Activated CD4-positive, CD25-positive, alpha-beta regulatory T cell treated with anti-CD3 and anti-CD28 coated beads, Interleukin-2, amount 50 U/mL, for 24 hours (primary cell): ENCODE results near the gene UBL7.
"Not testable (repeated sequence)": the region's sequence is repeated elsewhere in the genome, so short reads cannot be mapped to it uniquely, and the experiment has no call there.

ENCODE experiments used
- ATAC-seq, 2 donors: fragments of 150-1000 bp; cut with Tn5 transposase; one replicate each; pipeline ENCODE4 v1.10.0; 2021; ENCODE audit warnings: mild to moderate bottlenecking in 1 of 2, moderate library complexity in 1 of 2

UBL7 gene

DNA sequence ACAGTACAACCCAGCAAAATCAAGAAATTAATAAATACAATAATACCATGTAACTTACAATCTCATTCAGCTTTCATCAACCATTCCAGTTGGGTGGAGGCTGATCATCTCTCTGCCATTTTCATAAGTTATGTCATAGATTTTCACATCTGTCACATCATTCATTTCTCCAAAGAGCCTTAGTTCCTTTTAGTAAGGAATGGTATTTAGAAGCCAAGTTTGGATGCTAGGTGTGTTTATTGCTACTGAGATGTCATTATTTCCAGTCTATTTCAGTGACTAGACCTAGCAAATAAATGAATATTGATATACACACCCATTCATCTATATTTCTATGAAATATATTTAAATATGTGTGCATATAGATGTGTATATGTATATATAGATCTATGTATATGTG, 2.7 kb upstream of the UBL7 start:
- ATAC-seq: no peak

DNA sequence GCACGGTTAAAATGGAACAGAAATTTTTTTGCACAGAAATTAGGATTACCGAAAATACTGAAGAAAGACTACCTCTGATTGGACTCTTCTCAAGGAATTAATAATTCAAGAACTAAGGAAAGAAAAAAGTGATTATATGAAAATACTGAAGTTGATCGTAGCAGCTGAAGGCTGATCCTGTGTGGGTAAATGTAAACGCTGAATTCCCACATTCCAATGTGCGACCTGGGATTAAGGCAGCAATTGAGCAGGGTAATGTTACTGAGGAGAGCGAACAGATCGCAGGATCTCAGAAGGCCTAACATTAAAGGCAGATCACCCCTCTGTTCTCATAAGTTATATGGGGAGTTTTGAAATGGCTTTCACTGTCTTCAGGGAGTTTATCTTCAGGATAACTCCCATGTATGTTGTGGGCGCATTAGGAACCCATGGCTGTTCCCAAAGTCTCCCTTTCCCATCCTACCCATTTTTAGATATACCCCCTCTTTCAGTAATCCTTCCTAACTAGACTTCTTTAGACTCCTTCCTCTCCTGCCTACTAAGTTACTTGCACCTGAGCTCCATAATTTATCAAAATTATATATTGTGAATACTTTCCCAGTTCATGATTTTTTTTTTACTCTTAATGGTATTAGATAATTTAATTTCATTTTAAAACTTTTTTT, 1.0 kb upstream of the UBL7 start:
- no peak for ATAC-seq

DNA sequence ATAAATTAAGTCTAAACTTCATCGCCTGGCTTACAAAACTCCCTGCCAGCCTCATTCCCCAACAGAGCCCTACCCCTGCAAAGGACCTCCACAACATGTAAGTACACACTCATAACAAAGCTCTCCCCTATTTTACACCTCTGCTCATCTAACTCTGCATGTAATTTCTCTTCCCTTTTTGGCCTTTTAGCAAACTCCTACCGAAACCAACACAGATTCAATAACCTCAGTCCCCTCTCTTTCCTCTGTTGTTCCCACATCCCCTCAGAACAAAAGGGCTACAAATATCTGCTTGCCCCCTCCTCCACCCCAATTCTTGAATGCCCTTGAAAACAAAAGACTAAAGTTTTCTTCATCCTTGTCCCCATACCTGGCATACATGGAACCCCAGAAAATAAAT, 662 bp downstream of the UBL7 start:
- no peak for ATAC-seq

DNA sequence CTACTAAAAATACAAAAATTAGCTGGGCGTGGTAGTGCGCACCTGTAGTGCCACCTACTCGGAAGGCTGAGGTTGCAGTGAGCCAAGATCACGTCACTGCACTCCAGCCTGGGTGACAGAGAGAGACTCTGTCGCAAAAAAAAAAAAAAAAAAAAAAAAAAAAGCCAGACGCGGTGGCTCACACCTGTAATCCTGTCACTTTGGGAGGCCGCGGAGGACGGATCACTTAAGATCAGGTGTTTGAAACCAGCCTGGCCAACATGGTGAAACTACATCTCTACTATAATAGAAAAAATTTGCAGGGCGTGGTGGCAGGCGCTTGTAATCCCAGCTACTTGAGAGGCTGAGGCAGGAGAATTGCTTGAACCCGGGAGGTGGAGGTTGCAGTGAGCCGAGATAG, 1.2 kb downstream of the UBL7 start:
- ATAC-seq: not testable (repeated sequence)

DNA sequence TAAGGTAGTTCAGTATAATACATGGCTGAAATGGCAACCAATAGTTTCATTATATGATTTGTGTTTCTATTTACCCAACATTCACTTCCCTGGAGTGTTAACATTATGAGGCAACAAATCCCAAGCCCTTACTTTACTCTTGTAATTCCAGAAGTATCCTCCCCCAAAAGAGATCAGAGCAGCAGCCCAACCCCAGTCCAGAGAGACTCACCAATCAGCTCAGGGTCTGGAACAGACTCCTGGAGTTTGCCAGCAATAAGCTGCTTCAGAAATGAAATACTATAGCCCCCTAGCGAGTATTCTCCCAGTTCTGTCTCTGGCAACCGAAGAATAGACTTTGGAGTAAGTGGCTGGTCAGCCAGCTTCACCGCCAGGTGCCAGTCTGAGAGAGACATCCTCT, 2.5 kb downstream of the UBL7 start:
- no peak for ATAC-seq

DNA sequence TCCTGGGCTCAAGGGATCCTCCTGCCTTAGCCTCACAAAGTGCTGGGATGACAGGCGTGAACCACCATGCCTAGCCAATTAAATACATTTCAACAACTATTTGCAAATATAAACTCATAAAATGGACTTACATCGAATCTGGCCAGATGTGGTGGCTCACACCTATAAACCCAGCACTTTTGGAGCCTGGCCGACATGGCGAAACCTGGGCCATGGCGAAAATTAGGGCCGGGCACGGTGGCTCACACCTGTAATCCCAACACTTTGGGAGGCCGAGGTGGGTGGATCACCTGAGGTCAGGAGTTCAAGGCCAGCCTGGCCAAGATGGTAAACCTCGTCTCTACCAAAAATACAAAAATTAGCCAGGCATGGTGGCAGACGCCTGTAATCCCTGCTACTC, 3.9 kb downstream of the UBL7 start:
- ATAC-seq: not testable (repeated sequence)

DNA sequence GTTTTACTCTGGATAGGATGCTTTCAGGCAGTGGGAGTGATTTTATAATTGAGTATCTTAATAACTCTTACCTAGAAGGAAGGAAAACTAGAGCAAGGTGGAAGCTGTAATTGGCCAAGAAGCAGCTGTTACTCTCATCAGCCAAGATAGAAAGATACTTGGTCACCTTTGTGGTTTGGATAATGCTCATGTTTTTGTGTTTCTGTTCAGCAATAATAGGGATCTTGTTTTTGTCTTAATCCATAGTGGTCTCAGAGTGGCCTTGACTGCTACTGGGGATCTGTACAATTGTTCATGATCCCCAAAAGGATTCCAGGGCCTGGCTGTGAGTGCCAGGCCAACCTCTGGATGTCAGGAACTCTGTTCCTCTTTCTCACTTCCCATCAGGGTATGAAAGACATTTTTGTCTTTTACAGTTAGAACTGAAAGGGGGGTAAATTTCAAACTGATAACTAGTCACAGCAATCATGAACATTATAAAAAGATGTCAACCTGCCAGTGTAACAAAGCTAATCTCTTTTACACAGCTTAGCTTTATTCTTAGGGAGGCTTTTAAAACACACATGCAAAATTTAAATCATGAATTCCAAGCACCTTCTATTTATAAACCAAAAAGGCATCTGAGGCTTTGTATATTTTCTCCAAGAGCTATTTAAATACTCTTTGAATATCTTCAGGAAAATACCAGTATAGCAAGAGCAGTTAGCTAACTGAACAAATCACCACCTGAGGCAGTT, 6.0 kb downstream of the UBL7 start:
- no peak for ATAC-seq

DNA sequence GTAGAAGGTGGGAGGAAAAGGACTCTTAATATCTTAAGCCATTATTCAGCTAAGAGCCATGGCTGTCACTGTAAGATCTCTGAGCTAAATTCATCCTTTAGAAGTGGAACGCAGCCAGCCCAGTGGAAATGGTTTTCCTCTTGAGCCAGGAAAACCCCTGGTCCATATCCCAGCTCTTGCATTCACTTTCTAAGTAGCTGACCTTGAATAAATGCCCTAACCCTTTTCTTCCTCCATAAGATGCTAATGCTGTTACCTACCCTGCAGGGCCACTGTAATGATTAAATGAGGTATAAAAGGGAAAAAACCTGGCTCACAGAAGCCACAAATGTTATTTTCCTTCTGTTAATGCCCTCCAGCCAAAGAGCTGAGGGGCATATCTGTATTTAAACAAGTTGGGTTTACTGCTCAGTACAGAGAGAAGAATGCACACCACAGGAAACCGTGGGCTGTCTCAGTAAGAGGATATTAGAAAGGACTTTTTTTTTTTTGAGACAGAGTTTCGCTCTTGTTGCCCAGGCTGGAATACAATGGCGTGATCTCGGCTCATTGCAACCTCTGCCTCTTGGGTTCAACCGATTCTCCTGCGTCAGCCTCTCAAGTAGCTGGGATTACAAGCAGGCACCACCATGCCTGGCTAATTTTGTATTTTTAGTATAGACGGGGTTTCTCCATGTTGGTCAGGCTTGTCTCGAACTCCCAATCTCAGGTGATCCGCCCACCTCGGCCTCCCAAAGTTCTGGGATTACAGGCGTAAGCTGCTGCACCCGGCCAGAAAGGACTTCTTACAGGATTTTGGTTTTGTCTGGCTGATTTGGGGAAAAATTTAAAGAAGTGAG, 6.8 kb downstream of the UBL7 start:
- peak in 1 of 2 donors; percentile 48 for ATAC-seq

DNA sequence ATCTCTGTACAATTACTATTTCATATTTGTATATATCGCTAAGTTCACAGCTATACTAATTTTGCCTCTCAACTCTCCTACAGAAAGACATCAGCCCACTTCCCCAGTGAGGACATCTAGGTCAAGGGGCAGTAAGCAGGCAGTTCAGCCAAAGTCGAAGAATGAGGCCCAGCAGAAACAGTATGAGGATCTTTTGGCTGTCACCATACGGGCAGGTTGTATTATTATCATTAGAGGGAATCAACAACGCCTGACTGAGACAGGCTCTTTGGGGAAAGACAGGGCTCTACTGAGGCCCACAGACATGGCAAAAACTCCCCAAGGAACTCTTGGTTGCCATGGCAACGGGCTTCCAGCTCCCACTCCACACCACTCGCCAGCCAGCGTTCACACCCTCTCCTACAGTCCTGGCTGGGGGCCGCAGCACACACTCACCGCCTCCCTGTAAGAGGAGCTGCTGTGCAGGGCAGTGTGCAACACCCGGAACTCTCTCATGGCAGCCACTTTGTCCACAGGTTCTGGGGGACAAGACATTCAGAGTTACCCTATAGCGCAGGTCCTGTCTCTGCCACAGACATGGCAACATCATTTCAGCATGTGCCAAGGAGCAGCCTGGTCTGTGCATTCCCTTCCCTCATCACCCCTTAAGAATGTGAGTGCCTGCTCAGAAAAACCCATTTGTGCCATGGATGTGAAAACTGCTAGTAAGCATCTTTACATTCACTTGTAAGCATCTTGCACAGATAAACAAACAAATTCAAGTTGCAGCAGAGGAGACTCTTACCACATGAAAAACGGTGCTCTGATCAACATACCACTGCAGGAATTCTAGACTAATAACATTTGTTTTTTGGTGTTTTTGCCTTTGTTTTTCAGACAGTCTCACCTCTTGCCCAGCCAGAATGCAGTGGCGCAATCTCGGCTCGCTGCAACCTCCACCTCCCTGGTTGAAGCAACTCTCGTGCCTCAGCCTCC, 8.8 kb downstream of the UBL7 start:
- no peak for ATAC-seq

DNA sequence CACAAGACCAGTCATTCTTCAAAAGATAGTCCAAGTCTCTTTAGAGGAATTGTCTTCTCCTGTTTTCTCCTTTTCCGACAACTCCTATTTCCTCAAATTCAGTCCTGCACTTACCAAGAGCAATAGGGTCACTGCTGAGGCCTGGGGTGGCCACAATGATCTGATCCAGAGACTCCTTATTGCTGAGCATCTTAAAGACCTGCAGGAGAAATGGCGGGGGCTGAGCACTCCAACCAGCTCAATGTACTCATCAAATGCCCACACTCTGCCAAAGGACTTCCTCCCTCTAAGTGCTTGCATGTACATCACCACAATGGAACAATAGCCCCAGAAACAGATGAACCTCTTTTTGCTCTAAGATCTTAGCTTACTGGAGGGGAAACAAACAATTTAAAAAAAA, 9.6 kb downstream of the UBL7 start:
- no peak for ATAC-seq

DNA sequence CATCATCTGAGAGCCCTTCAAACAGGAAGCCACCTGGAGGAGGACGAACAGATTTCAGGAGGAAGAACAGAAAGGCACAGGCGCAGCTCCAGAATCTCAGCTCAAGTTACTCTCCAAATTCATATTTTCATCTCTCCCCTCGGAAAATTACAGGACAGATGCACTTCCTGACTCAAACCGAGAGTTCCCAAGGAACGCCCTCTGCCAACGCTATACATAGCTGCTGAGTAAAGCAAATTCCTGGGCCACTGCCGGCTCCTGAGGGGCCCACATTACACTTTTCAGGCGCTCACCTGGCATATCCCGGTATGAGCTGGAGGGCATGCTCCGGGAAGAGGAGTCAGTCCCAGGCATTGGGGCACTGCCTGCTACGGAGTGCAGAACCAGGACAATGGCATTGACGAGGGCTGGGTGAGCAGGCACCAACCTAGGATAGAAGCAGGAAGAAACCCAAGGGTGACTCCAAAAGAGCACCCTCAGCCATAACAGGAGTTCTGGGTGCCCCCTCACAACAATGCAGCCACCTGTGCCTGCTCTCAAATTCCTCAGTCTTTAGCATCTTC, 11.2 kb downstream of the UBL7 start:
- ATAC-seq: no peak

DNA sequence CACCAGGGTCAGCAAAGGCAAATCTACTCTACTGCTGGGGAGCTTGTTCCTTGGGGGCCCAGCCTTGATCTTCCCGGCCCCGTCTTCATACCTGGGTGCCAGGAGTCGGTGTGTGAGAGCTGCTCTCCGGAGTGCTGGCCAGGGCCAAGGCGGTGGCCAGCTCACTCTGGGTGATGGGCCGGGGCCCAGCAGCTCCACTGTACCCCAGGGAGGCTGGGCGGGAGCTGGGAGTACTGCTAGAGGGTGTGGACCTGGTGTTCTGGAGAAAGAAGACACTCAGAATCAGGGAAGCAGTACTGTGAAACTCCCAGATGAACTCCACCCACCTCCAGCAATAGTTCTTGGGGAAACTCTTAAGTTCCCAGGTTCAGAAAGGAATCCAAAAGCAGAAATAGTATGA, 11.9 kb downstream of the UBL7 start:
- no peak for ATAC-seq

DNA sequence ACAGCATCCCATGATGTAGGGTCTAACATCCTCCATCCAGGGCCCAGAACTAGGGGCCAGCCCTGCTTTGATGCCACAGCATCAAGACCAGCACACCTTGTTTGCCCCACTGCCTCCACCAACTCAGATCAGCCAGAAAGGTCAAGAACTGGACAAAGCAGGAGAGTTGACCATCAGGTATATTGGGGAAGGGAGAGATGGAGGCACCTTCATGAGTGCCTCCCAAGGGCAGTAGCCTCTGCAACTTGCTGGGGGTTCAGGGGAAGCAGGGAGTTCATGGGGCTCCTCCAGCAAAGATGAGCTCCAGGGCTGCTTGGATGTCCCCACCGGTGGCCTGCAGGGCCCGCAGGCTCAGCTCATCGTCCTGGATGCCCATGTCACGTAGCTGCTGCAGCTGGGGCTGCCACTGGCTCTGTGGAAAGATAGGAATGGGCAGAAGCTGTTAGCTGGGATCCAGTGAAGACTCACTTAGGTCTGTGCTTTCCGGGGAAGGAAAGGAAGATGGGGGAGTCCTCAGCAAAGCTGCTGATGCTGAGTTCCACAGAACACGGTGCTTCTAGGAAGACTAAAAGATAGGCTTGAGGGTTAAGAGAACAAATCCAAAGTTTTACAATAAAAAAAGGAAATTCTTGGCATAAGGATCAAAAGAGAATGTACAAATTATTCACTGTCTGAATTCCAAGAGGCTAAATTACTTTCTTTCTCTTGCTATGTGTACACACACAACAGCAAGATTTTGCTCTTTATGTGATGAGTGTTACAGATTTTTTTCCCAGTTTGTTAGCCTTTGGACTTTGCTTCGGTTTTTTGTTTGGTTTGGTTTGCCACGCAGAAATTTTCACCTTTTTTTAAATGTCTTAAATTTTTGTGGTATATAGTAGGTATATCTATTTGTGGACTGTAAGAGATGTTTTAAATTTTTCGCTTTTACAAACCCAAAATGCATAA, 14.9 kb downstream of the UBL7 start:
- ATAC-seq: no peak

DNA sequence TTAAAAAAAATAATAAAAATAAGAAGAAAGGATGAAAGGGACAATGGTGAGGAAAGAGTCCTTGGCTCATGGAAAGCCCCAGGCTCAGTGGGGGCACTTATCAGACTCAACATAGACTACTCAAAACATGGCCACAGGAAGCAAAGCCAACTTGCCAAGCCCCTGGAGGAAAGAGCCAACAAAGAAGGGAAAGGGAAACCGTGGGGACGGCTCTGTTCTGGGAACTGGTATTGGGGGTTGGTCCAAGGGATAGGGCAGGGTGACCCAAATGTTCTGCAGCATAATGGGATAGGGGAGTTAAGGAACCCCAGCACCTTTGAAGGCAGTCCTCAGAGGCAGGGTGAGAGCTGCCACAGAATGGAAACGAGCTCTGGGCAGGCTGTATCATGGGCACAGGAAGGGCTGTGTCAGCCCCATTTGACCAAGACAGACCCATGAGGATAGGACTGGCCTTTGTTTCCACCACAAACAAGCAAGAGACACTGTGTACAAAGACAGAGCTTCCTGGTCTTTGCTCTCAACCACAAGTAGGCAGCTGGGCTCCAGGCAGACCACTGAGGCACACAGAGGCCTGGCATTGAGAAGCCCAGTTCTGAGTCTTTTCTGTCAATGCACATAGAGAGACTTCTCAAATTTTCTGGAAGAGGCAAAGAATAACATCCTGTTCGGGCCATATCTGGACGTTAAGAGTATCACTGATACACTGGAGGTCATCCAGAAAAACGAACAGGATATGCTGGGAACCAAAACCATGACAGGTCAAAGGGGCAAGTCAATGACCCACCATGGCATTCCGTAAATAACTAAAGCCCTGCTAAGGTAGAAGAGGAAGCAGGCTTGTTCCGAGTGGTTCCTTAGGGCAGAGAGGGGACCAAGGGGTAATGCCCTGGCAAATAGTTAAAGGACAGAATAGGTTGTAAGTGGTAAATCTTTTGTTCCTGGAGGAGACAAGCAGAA, 16.6 kb downstream of the UBL7 start:
- ATAC-seq: no peak

DNA sequence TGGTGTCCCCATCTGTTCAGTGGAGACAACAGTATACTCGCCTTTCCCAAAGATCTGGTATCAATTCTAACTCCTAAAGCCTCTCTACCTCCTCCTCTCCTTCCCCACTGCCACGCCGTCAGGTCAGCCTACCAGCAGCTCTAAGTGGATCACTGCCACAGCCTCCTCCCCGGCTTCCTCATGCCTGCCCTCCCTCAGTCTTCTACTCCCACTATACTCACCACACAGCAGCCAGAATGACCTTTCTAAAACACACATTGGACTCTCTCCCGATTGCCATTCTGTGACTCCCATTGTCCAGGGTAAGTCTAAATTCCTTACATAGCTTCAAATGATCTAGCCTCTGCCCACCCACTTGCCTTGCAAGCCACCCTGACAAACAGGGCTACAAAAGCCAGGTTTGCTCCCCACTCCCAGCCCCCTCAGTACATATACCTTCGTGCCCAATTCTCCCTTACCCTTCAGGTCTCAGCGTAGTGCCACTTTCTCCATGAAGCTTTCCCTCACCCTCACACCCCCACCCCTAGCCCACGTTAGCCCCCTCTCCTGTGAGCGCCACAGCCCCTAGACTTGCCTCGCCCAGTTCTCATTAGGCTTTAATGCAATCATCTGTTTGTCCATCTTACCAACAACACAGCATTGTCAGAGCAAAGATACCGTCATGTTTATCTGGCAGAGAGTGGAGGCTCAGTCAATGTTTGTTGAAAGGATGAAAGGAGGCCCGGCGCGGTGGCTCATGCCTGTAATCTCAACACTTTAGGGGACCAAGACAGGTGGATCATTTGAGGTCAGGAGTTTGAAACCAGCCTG, 17.7 kb downstream of the UBL7 start:
- ATAC-seq: no peak

DNA sequence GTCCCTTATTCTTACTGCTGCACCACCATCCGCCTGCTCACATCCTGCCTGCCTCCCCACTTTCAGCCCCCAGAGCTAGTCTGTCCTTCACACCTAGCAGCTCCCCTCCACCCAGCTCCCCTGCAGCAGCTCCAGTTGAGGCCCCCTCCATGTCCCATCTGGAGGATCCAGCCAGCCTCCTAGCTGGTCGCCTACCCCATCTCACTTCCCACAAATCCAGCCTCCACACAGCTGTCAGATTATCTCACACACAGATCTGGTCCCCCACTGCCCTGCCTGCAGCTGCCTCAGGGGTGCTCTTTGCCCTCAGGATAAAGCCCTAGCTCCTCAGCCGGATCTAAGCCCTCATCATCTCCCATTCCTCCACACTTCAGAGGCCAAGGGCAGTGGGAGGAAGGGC, 18.4 kb downstream of the UBL7 start:
- no peak for ATAC-seq

DNA sequence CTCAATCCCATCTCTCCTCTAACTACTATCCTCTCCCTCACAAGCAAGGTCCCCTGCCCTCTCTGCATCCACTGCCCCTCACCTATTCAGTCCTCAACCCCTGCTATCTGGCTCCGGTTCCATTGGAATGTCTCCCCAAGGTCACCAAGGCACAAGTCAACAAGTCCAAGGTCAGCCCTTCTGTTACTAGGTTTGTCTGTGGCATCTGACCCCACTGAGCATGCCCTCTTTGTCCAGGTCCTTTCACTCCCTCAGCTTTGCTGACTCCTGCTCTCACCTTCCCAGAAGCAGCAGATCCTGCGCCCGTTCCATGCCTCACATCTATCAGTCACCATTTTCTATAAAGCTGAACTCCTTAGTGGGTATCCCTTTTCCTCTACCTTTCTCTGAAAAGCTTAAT, 18.9 kb downstream of the UBL7 start:
- ATAC-seq: no peak

DNA sequence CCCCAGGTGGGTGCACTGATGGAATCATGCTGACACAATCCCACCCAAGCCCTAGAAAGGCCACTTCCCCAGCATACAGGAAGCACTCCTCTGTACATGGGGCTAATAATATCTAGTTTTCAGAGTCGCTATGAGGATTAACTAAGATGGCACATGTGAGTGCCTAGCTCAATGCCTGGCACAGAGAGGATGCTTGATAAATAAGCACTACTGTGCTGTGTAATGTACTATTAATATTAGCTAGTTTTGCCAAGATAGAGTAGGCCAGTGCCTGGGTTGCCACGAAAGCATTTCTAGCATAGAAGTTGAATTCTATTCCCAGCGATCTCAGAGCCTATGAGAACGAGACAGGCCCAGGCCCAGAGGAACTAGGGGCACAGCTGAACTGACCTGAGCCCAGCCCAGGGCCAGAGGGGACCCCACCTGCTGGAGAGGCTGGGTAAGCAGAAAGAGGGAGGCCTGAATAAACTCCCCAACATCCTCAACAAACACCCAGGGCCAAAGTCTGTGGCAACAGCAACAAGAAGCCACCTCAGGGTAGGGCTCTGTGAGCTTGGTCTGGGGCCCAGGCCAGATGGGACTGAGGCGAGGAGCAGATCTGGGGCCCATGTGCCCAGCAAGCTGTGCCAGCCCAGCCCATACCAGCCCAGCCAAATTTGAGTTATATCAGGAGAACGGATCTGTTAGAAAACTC, 19.6 kb downstream of the UBL7 start:
- ATAC-seq: no peak
